Measurements from ENCODE around the gene ST8SIA2.

Gene ST8SIA2

DNA sequence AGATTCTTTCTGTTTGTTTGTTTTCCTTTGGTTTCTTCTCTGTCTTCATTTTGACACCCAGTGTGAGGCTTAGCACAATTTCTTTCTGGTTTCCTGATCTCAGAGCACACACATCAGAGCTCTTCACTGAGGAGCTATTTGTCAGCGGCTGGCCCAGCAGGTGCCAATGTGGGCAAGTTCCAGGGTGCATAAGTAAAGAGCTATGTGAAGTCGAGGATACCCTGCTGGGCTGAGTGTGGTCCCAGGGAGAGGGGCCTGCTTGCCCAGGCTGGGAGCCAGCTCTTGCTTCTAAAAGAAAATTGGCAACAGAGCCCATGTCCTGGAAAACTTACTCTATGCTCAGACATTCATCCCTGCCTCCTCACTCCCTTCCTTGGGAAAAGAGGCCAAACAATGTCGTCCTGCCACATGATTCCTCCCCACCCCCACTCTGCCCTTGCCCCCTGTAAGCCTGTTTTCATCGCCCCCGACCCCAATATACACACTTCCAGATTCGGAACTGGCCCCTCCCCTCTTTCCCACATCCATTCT, 101.2 kb downstream of the ST8SIA2 start:
- DNase-seq (ENCODE audit: low read depth) = no peak

DNA sequence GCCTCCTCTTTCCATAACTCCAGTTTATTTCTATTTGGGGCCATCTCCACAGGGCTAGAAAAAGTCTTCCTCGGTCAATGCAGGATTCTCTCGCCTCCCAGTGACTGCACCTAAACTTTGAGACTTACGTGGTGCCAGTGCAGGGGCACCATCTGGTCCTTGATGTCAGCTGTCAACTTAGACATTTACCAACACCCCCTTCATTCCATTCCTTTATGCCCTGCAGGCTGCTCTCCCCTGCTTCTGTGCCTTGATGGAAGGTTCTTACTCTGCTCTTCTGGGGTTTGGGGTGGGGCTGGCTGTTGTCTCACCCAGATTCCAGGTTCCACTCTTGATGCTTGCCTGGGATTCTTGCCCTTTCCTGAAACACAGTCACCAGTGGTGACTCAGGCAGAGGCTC, 101.8 kb downstream of the ST8SIA2 start:
- DNase-seq (ENCODE audit: low read depth) = no peak

DNA sequence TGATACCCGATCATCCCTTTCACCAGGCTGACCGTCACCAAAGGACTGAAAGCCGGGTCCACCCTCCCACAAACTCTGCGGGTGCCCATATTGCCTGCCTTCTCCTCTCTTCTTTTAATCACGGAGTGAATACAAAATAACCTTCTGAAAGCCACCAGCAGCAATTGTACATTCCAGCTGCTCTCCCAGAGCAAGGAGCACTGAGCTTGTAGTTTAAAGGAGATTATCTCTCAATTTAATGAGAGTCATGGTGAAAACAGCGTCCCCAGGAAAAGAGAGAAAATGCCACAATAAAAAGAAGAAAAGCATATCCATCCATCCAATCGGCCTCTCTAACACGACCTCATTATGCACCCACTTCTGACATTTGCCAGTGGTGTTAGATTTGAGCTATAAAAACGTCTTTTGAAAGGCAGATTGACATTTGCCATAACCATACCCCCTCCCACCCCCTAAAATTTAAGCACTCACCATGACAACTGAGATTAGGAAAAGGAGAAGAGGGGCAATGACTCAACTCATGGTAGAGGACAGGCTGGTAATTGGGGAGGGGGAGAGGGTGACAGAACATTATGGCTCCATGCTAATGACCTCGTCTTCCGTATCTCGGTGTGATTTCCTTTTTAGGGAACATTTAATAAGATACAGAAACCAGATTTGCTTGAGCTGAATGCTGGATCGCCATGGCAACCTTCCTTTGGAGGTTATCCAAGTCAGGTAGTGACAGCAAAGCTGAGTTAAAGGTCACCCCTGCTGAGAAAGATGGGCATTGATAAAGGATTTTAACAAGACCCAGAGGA, 106.2 kb downstream of the ST8SIA2 start:
- DNase-seq (ENCODE audit: low read depth) = no peak

DNA sequence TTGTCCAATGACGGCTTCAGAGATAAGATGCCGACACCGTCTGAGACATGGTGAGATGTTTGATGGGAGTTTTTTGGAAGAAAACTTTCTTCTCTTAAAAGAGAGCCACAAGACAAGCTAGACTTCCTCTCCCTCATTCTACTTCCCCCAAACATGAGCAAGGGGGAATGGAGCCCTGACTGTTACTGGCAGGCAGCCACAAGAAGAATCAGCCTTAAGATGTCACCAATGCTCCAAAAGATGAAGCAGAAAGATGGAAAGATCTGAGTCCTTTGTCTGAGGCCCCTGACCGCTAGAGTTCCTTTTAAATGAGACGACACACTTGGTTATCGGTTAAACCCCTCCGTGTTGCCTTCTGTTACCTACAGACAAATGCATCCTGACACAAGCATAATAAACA, 108.7 kb downstream of the ST8SIA2 start:
- DNase-seq (ENCODE audit: low read depth) = no peak

DNA sequence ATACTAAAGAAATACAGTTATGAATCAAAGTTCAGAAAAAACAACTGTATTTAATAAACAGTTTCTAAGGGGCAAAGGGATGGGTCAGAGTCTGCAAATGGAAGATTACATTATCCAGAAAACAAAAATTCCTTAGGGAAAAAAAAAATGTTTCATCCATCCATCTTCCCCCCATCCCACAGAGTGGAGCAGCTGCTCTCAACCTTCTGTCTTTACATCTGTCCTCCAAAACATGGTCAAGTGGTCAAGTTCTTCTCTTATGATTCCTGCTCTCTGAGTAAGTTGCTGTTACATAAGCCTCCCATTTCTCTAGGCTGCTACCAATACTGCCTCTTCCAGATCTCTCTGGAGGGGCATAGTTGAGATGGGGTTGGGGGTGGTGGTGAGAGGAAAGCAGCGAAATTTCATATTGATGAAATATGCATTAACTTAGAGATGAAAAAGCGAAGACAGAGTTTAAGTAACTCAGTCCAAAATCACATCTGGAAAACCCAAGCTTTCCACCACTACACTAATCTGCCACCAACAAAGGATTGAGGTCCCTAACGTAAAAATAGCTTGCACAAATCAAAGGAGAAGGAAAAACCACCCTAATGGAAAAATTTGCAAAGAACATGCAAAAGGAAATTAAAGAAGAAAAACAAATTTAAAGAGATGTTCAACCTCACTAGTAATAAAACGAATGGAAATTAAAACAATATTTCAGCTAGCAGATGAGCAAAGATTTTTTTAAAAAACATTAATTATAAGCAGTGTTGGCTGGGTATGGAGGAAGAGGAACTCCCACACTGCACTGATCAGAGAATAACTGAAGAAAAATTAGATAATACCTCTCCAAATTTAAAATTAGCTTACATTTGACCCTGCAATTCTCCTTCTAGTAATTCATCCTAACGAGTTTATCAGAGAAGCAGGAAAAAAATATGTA, 109.5 kb downstream of the ST8SIA2 start:
- DNase-seq (ENCODE audit: low read depth) = no peak

DNA sequence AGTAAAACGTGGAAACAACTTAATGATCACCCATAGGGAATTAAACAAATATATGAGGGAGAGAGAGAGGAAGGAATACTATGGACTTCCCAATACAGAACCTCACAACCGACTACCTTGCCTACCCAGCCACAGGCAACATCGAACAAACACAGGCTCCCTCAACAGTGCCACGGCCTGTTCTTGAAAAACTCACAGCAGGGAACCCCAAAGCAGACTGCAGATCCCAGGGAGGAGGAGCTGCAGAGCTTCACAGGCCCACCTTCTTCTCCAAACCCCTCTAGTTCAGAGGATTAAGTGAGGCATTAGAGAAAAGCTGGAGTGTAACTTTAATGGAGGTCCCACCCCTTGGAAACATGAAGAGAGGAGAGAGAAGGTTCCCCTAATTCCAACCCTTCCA, 110.2 kb downstream of the ST8SIA2 start:
- DNase-seq (ENCODE audit: low read depth) = no peak

DNA sequence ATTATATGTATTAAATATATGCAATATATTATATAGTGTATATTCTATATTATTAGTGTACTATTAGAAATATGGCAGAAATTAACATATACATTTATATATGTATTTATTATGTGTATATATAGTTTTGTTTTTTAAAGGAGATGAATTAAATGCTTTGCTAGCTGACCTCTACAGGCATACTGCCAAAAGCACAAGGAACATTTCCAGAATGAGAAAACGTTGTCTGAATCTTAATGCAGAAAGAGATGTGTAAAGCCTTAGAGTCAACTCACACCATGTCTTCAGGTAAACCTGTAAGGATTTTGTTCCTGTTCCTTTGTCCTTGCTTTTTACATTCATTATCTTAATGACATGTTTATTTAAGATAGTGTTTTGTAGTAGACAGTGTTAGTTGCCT, 111.9 kb downstream of the ST8SIA2 start:
- DNase-seq (ENCODE audit: low read depth) = no peak

DNA sequence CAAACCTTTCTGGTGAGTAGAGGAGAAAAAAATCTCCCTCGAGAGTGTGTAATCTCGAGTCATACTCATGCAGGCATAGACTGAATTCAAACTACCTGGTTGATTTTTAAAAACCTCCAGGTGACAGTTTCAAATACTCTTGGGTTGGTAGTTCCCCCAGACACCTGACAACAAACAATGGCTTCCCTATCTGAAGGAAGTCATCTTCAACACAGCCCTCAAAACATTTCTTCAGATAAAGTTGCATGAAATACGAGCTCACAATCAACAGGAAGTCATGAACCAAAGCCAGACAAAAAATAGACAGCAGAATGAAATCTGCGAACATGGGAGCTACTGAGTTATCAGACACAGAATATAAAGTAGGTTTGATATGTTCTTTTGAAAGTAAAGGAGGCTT, 112.8 kb downstream of the ST8SIA2 start:
- no peak for DNase-seq (ENCODE audit: low read depth)

DNA sequence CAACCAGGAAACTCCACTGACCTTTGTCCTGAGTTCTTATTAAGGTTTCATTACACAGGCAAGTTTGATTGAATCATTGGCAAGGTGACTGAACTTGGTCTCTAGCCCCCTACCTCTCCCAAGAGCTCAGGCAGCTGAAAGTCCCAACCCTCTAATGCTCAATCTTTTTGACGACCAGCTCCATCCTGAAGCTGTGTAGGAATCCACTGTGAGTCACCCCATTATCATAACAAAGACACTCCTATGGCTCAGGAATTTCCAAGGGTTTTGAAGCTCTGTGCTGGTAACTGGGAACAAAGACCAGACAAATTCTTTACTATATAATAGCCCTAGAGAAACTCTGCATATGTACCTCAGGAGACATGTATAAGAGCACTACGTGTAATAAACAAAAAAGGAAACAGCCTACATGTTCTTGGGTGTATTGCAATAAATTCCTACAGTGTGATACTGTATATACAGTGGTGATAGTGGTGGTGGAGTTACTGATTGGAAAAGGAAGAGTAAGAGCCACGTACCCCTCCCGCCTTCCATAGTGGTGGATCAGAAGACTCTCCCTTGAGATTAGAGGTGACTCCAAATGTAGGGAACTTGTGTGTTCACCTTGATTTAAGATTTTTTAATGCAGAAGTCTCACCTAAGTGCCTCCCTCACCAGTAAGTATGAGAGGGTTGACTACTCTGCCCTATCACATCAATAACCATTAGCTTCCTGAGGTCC, 116.6 kb downstream of the ST8SIA2 start:
- DNase-seq (ENCODE audit: low read depth) = no peak
